ENCODE data around the gene TJP1.
"Not testable (repeated sequence)": the region's sequence is repeated elsewhere in the genome, so short reads cannot be mapped to it uniquely, and the experiment has no call there.

The TJP1 gene

DNA sequence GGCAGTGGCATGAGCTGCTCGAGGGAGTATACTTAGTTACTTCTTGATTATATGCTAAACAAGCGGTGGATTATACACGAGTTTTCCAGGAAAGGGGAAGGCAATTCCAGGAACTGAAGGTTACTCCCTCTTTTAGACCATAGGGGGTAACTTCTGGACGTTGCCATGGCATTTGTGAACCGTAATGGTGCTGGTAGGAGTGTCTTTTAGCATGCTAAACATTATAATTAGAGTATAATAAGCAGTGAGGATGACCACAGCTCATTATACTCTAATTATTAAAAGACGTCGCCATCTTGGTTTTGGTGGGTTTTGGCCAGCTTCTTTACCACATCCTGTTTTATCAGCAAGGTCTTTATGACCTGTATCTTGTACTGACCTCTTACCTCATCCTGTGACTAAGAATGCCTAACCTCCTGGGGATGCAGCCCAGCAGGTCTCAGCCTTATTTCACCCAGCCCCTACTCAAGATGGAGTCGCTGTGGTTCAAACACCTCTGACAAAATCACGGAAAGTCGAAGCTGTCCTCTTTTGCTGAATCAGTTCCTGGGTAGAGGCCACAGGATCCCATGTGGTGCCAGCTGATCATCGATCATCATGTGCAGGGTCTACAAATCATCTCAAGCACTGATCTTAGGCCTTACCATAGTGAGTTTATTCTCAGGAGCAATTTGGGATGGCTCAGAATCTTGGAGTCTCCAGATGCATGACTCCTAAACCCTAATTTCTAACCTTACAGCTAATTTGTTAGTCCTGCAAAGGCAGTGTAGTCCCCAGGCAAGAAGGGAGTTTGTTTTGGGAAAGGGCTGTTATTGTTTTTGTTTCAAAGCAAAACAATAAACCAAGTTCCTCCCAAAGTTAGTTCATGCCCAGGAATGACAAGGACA is 149.1 kb downstream of the TJP1 start:
- no peak overlapping the region for H3K4me3 ChIP-seq (ENCODE audit: low read depth, low read length)
- DNase-seq (ENCODE audit: low read depth): no peak
- TF ChIP-seq CTCF (IDR thresholded peaks at IDR 0.05; ENCODE audit: low read depth, low read length, missing control alignments): no peak

DNA sequence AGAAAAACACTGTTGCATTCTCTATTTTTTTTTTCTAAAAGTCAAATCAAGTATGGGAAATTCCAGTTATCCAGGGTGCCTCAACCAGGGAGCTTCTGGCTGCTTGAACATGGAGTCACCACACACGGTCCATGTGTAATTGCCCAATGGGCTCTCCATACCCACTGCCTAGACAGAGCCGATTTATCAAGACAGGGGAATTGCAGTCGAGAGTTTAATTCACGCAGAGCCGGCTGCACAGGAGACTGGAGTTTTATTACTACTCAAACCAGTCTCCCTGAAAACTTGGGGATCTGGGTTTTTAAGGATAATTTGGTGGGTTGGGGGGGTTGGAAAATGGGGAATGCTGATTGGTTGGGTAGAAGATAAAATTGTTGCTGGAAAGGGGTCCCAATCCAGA is 149.8 kb downstream of the TJP1 start:
- H3K4me3 ChIP-seq (ENCODE audit: low read depth, low read length): no peak overlapping the region
- no peak for TF ChIP-seq CTCF (IDR thresholded peaks at IDR 0.05; ENCODE audit: low read depth, low read length, missing control alignments)
- no peak for DNase-seq (ENCODE audit: low read depth)

- DNase-seq (ENCODE audit: low read depth); H3K4me3 ChIP-seq (ENCODE audit: low read depth, low read length): not testable (repeated sequence)
These were observed 150.2 kb downstream of the TJP1 start for GRCh38 chr15:29672046-29672445.

DNA sequence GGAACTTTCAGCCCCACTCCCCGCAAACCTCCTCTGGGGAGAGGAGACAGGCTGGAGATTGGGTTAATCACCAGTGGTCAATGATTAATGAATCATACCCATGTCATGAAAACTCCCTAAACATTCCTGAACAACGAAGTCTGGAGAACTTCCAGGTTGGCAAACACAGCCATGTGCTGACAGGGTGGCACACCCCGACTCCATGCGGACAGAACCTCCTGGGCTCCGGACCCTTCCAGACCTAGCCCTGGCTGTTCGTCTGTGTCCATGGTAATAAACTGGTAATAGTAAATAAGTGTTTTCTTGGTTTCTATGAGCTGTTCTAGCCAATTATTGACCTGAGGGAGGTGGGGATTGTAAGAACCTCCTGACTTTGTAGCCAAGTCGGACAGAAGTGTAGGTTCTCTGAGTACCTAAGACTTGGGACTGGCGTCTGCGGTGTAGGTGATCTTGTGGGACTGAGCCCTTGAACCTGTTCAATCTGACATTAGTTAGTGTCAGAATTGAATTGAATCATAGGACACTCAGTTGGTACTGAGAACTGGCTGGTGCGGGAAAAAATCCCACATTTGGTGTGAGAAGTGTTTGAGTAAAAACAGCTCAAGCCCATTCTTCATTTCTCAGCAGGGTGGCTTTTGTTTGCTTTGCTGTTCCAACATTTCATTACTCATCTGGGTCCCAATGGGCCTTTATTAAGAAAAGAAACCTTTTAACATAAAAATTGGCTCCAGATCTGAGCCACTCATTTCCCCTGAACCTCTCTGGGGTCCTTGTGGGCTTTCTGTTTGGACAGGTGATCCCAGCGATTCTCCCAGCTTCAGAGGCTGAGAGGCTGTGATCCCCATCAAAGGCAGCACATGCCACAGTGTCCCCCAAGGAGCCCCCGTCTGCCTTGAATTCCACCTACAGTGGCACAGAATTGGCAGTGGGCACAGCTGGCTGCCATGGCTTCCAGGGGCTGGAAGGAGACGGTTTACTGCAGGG is 151.0 kb downstream of the TJP1 start:
- H3K4me3 ChIP-seq (ENCODE audit: low read depth, low read length): no peak overlapping the region
- TF ChIP-seq CTCF (IDR thresholded peaks at IDR 0.05; ENCODE audit: low read depth, low read length, missing control alignments): no peak
- no peak for DNase-seq (ENCODE audit: low read depth)

DNA sequence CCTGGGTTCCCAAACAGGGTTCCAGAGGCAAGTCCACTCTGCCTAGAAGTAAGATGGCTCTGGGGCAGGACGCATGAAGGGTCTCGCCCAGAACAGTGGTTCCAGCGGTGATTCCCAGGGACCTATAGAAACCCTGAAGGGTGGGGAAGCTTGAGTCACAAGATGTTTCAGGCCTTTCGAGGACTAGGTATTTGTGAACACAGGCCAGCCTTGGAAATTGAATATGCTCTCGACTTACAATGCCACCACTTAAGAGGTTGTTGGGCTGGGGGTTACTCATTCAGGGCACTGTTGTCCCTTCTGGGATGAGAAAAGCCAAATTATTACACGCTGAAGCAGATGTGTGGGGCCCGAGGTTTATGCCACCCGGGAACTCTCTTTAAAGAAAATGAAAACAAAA is 152.0 kb downstream of the TJP1 start:
- no peak for TF ChIP-seq CTCF (IDR thresholded peaks at IDR 0.05; ENCODE audit: low read depth, low read length, missing control alignments)

DNA sequence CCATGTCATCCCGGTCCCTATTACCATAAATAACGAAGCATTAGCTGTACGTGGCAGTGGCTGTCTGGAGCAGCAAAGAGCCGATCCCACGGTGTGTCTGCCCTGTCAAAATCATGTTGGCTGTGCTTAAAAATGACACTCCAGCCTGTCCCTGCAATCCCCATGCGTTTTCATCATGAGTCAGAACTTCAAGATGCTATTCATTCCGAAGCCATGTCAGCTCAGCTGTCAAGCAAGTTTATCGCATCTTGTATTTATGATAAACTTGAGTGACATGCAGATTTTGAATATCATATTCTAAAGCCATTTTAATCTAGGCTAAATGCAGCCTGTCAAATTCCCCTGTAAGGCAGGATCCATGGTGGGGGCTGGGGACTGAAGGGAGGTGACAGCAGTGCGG is 152.4 kb downstream of the TJP1 start:
- no peak for TF ChIP-seq CTCF (IDR thresholded peaks at IDR 0.05; ENCODE audit: low read depth, low read length, missing control alignments)
- no peak overlapping the region for H3K4me3 ChIP-seq (ENCODE audit: low read depth, low read length)
- DNase-seq (ENCODE audit: low read depth): no peak

More for the DNA sequence above, 152.0 kb downstream of the TJP1 start:
- DNase-seq (ENCODE audit: low read depth): no peak
- no peak overlapping the region for H3K4me3 ChIP-seq (ENCODE audit: low read depth, low read length)

DNA sequence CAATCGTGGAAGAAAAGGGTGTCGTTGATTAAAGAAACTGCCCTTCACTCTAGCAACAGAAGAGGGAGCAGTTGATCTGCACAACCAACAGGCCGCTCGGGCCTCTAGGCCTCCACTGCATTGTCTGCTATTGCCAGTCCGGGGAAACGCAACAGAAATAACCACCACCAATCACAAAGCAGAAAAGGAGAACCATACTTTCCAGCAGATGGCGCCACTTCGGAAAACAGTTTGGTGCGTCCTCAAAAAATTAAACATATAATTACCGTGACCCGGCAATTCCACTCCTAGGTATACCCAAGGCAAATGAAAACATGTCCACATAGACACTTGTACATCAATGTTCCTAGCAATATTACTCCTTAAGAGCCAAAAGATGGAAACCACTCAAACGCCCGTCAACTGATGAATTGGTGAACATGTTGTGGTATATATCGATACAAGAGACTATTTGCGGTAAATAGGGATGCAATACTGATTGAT is 154.1 kb downstream of the TJP1 start:
- DNase-seq (ENCODE audit: low read depth): peak; percentile 1
- peak; percentile 41 for TF ChIP-seq CTCF (IDR thresholded peaks at IDR 0.05; ENCODE audit: low read depth, low read length, missing control alignments)
- H3K4me3 ChIP-seq (ENCODE audit: low read depth, low read length): no peak overlapping the region
